GM18499 (cell line): Measurements from ENCODE around the gene ATP2B2.

Experiments
- ATAC-seq: cut with Tn5 transposase; IDR thresholded peaks from one replicate; pipeline ENCODE4 v1.9.1; 2021; ENCODE audit warnings: moderate number of reproducible peaks; ENCODE audit not compliant: insufficient read depth, unreplicated experiment

Gene ATP2B2

DNA sequence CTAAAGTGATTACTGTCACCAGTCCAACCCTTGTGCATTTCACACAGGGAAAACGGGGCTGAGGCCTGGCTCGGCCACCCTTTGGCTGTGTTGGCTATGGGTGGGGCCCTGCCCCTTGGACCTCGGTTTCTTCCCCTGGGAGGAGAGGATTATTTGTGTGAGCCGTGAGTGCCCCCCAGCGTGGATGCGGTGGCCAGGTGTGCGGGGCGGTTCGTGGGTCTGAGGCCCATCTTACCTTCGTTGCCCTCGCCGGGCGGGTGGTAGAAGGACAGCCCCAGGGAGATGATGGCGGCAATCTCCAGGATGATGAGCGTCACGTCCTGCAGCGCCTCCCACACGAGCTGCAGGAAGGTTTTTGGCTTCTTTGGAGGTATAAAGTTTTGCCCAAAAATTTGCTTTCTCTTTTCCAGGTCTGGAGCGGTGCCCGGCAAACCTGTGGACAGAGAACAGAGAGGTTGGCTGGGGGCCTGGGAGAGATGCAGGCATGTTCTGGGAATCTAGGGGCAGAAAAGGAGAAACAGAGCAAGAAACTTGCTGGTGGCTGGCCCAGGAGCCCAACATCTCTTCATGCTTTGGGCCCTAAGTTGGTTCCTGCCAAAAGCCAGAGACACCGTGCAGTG is 94.9 kb downstream of the ATP2B2 start:
- ATAC-seq, result no peak

DNA sequence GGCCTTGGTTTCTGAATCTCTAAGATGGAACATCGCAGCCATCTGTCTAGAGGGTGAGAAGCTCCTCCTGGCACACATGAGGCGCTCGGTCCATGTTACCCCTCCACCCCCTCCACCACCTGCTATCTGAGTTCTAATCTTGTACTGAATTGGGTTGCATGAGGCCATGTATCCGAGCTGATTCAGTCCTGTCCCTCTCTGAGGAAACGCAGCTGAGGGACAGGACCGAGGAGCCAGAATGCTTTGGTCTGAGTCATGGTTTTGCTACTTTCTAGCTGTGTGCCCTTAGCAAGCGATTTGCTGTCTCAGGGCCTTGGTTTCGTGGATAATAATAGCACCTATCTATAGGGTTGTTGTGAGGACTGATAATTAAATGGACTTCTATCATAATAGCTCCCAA is 96.7 kb downstream of the ATP2B2 start:
- no peak for ATAC-seq

DNA sequence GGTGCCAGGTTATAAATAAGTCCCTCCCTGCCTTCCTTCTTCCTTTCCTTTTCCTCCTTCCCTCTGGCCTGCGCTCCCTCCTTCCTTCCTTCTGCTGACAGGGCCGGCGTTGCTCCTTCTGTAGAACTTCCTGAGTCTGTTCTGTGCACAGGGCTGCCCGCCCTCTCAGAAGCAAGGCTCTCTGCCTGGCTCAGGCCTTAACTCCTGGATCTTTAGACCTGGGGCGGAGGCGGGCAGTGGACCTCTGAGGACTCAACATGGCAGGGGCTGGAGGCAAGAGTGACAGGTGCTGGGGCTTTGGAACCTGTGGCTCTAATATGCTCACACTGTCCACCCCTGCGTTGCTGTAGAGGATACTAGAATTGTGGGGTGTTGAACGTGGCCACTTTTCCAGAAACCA is 98.0 kb downstream of the ATP2B2 start:
- no peak for ATAC-seq

DNA sequence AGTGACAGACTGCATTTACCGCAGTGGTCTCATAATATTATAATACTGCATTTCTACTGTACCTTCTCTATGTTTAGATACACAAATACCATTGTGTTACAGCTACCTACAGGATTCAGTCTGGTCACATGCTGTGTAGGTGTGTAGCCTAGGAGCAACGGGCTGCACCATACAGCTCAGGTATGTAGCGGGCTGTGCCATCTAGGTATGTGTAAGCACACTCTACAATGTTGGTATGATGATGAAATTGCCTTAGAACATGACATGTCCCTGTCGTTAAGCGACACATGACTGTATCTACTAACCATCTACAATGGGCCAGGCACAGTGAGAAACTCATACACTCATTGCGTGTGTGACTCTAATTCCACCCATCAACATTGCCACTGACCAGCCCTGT is 99.0 kb downstream of the ATP2B2 start:
- no peak for ATAC-seq

DNA sequence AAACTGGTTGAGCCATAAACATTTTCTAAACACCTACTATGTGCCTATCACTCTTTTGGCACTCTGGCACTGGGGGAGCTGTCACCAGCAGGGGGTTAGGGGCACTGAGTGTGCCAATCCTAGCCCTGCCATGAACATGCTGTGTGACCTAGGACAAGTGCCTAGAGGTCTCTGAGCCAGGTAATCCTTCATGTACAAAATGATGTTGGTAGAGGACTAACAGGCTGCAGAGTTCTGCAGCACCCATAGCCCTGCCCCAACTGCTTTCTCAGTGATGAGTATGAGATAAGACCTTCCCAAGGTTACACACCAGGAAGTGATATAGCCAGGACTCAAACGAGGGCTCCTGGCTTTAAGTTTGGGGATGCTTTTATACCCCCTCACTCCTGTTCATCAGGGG is 99.6 kb downstream of the ATP2B2 start:
- no peak for ATAC-seq

DNA sequence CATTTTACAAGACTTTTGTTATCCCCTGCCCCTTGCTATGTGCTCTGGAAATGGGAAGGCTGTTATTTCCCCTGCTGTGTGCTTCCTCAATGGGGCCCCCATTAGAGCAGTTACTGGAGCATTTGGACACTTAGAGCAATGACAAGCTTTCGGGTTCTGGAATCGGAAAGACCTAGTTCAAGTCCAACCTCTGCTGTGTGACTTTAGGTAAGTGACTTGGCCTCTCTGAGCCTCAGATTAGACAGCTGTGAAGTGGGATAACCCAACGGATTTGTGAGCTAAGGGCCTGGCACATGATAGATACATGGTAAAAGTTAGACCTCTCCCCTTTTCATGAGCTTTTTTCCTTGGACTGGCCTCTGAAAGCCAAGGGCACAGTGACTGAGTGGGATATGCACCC is 100.5 kb downstream of the ATP2B2 start:
- ATAC-seq, result no peak

DNA sequence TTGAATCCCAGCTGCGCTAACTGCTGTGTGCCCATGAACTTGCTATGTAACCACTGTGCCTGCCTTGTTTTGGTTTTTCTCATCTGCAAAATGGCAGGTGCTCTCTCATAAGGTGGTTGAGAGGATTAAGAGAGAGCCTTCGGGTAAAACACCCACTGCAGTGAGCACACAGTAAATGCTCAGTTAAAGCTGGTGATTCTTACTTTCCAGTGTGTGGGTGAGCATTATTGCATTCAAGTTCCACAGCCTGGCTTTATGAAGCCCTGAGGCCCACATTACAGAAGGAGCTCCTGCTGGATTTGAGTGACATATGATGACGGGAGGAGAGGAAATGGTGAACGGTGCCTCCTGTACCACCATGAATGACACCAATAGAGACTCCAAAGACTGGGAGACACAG is 101.0 kb downstream of the ATP2B2 start:
- ATAC-seq, result no peak

DNA sequence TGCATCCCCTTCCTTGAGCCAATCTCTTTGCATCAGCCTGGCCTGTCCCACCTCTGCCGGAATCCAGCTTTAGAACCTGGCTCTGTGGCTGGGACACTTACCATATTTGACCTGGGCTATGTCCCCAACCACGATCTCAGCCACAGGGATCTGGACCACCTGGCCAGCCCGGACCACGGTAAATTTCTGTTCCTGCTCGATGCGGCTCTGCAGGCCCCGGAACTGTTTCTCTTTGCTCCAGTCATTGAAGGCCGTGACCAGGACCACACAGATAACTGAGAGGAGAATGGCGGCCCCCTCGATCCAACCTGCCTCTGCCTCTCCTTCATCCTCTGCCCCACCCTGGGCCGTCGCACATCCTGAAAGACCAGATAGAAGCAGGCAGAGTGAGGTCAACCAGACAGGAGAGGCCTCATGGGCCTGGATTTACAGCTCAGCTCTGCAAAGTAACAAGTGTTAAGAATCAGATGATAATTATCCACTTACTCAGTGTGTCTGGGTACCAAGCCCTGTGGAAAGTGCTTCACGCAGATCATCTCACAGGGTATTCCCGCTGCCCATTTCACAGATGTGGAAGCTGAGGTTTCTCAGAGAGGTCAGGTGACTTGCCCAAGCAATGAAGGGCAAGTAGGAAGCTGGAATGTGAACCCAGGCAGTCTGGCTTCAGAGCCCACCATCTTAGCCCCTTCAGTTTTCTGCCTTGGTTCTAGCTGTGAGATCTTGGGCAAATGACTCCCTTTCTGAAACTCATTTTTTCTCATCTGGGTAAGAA is 103.2 kb downstream of the ATP2B2 start:
- no peak for ATAC-seq

DNA sequence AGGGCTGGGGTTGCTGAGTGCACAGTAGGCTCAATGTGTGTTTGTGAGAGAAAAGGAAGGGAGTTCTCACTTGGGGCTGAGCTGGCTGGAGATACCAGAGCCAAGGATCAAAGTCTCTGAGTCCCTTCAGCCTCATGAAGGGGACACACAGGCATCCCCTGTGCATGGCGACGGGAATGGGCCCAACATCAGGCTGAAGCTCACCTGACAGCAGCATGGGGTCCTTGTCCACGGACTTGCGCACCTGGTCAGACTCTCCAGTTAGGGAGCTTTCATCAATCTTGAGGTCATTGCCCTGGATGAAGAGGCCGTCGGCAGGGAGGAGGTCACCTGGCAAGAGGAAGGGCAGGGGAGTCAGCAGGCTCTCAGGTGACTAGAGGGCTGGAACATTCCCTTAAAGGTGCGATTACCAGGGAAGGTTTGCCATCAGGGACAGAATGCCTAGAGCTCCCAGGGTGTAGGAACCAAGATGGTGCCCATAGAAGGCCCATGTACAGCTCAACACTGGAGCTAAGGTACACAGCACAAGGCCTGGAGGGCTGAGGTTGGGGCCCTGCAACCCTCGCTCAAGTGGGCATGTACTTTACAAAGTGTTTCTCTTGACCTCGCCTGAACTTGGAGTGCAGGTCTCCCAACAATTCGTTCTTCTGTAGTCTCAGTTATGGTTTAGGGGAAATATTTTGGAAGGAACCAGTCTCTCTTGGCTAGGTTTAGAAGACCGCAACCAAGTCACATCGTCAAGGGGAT is 104.5 kb downstream of the ATP2B2 start:
- no peak for ATAC-seq

DNA sequence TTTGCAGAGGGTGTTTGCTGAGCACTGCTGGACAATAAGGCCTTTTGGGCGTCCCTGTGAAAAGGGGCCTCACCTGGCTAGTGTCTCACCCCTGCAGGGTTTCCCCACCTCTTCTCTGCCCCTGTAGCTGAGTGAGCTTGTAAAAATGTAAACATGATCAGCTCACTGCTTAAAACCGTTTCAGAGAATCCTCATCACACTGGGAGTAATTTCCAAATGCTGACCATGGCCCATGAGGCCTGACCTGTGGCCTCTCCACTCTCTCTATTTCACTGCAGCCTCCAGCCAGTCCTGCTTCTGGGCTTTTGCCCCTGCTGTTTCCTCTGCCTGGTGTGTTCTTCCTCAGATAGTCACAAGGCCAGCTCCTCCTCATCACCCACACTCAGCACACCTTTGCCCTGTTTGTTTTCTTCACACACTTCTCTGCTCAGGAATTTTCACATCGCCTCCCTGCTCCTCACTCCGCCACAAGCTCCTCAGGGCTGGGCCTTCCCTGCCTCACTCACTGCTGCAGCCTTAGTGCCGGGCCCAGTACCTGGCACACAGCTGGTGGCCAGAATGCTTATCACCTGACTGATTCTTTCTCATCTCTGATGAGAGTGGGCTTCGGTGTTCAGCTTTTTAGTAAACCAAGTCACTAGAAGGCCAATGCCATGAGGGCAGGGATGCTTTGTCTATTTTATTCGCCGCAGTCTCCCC is 105.2 kb downstream of the ATP2B2 start:
- ATAC-seq, result no peak

DNA sequence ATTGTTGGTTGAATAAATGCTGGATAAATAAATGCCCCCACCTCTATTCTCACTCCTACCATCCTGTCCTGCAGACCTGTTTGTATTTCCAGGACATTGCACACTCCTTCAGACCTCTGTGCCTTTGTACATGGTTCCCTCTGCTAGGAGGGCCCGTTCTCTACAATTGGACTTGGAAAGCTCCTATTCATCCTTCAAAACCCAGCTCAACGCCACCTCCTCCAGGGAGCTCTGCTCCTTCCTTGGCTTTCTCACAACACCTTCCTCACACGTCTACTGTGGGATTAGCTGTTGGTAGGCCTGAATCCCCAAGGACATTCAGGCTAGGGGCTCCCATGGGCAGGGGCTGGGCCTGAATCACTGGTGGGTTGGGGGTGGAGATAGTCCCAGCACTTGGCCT is 105.8 kb downstream of the ATP2B2 start:
- no peak for ATAC-seq

DNA sequence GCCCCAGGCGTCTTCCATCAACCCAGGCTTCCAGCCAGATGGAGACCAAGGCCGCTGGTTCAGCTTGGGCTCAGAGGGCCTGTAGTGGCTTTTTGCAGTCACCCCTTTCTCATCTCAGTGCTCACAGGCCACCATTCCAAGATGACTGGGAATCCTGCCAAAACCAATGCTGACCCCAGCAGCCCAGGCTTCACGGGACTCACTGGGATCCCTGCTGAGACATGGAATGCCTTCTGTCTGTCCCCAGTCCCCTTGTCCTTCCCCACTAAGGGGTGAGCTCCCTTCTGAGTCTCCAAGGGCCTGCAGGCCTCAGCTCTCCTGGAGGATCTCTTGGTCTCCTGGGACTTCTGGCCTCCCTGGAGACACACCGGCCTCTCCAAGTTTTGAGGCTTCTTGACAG is 107.0 kb downstream of the ATP2B2 start:
- ATAC-seq, result no peak

DNA sequence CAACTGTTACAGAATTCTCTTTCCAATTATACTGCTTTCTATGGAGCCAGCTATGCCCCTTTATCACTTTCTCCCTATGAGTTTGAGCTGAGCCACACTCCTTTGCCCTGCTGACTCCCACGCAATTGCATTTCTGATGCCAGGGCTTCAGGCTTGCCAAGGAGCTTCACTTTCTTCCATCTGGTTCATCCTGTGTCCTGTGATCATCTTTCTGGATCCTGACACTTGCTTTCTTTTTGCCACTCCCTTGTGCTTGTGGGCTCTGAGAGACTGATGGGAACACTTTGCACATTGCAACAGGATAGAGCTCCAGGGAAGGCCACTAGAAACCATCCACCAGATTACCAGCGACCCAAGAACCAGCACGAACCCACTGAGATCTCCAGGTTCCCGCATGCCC is 107.5 kb downstream of the ATP2B2 start:
- ATAC-seq, result no peak

DNA sequence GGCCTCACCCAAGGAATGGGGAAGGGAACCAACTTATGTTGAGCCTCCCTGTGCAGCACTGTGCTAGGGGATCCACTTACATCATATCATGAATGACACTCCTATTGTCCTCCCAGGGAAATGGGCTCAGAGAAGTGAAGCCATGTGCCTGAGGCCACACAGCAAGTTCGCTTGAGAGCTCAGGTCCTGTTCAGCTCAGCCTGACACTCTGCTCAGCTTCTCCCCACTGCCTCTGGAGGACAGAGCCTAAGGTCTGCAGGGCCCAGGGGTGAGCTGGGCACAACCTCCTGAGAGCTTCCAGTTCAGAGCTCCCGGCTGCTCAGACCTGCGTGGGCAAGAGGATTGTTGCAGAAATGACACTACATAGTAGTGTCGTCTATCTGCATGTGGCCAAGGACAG is 108.5 kb downstream of the ATP2B2 start:
- no peak for ATAC-seq

DNA sequence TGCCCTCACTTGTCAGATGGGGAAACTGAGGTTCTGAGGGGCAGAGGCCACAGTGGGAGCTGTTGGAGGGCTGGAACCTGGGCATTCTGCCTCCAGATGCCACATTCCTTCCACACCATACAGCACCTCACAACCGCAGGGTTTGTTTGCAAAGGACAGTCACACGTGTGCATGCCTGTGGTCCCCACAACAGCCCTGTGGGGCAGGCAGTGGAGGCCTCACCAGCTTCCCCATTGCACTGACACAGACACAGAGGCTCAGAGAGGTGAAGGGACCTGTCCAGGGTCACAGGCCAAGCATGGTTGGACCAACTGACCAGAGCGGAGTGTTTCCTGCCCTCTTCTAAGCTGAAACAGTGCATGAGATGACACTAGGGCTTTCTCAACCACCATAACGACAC is 109.3 kb downstream of the ATP2B2 start:
- no peak for ATAC-seq

DNA sequence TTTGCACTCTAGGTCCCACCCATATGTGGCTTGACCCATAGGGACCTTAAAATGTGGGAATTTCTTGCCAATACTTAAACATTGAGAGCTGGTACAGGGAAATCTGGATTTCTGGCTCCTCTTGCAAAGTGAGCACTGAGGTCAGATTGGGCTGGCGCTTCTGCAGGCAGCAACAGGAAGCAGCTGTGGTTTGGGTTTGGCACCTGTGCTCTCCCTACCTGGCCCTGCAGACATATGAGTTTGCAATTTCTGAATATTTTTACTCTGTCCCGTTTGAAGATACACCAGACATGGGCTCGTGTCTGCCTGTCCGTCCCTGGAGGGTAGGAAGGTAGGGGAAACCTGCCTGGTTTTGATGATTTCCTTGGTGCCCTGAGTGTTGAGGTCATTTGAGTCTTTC is 109.7 kb downstream of the ATP2B2 start:
- no peak for ATAC-seq

DNA sequence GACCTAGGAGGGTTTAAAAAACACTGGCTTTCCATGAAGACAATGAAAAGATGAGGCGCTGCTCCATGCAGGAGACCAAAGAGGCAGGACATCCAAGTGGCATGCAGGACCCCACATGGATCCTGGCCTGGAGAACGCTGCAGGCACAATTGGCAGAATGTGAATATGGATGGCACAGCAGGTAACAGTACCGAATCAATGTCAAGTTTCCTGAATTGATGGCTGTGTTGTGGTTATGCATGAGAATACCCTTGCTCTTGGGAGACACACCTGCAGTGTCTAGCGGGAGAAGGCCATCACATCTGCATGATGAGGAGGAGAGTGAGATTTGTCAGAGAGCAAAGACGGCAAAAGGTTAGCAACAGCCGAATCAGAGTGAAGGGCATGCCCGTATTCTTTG is 110.2 kb downstream of the ATP2B2 start:
- no peak for ATAC-seq

DNA sequence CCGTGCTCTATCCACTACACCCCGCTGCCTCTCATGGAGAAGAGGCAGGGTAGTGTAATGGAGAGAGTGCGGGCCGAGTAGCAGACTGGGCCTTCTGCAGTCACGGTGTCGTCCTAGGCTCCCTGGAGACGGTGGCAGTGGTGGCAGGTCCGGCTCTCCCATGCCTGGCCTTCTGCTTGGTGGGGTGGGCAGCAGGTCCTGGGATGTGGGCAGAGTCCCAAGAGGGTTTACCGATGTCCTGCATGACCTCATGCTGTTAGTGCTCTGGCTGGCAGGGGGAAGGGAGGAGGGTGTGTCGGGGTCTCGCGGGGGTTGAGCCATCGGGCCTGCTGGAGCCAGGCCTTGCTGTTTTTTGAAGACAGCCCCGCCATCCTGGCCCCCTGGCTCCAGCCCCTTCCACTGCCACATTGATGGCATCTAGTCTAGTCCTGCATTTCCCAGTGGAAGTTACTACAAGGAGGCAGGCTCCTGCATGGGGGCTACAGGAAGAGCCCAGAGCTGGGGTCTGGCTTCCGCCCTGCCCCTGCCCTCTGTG is 110.8 kb downstream of the ATP2B2 start:
- no peak for ATAC-seq

DNA sequence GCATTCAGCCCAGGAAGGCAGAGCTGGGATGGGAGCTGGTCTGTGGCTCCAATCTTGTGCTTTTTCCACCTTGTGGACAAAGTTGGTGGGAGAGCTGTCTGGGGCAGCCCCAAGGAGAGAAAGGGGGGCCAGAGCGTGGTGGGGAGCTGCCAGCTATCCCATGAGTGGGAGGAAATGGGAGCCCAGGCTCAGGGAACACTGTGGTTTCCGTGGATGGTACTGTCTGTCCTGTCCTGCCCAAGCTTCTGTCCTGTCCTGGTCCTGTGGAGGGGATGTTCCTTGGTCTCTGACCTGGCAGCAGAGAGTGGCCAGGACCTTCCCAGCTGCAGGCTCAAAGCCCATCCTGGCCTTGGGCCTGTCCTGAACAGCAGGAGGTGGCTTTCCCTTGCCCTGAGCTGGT is 111.9 kb downstream of the ATP2B2 start:
- ATAC-seq, result no peak

DNA sequence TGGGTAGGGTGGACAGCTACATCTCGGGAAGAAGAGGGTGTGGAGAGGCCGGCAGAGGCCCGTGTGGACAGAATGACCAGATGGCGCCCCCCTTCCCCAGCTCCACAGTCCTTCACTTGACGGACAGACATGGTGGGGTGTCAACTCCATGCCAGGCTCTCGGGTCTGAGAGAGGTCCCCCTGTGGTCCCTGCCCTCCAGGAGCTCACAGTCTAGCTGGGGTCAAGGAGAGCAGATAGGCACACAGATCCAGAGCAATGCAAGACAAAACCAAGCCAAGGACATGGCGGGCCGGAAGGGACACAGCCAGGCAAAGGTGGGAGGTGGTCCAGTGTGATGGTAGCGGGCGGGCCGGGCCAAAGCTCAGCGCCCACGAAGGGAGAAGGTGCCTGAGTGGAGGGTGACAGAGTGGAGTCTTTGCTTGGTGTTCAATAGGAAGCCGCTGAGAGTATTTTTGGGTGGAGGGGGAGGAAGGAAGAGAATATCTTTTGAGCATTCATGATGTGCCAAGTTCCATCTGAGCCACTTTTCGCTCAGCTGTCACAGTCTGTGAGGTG is 112.4 kb downstream of the ATP2B2 start:
- ATAC-seq, result no peak
